ENCODE data around the gene LRRC25.

Gene LRRC25

GRCh38 chr19:18439025-18439909, 41.8 kb upstream of the LRRC25 start:
- H3K36me3 ChIP-seq (ENCODE audit: insufficient read depth, low read length), result no peaks in the 10 kb centered on the region
- no peaks in the 10 kb centered on the region for H3K9me3 ChIP-seq (ENCODE audit: control insufficient read depth, insufficient read depth, low read length)
- peaks cover 22% of the 10 kb centered on the region for H3K4me1 ChIP-seq (ENCODE audit: insufficient read depth, low read length)
- no peak overlapping the region for H3K9ac ChIP-seq (ENCODE audit: low read depth, low read length)

GRCh38 chr19:18438331-18439024, 41.1 kb upstream of the LRRC25 start:
- H3K9me3 ChIP-seq (ENCODE audit: control insufficient read depth, insufficient read depth, low read length), result no peaks in the 10 kb centered on the region
- no peaks in the 10 kb centered on the region for H3K36me3 ChIP-seq (ENCODE audit: insufficient read depth, low read length)
- peak overlapping the region; percentile 59 for H3K9ac ChIP-seq (ENCODE audit: low read depth, low read length)
- peaks cover 23% of the 10 kb centered on the region for H3K4me1 ChIP-seq (ENCODE audit: insufficient read depth, low read length)

GRCh38 chr19:18437491-18438330, 40.3 kb upstream of the LRRC25 start, which contains the start of gene ISYNA1:
Gene ISYNA1 (minus strand): TSS chr19:18438133. CDS start chr19:18437979, 154 bp downstream.
- H3K9me3 ChIP-seq (ENCODE audit: control insufficient read depth, insufficient read depth, low read length), result no peaks in the 10 kb centered on the region
- H3K9ac ChIP-seq (ENCODE audit: low read depth, low read length), result peak within 1 kb of the TSS; percentile 91
- H3K4me1 ChIP-seq (ENCODE audit: insufficient read depth, low read length), result peaks cover 23% of the 10 kb centered on the region
- no peaks in the 10 kb centered on the region for H3K36me3 ChIP-seq (ENCODE audit: insufficient read depth, low read length)

- Histone ChIP-seq H3K9me3 (ENCODE audit: control insufficient read depth, insufficient read depth, low read length) (no peaks in the 10 kb centered on the region), H3K9ac (ENCODE audit: low read depth, low read length) (peak overlapping the region; percentile 52; the same call in 1 of the 2 replicates), H3K4me1 (ENCODE audit: insufficient read depth, low read length) (peaks cover 29% of the 10 kb centered on the region), H3K36me3 (ENCODE audit: insufficient read depth, low read length) (no peaks in the 10 kb centered on the region)
These were observed 39.5 kb upstream of the LRRC25 start for GRCh38 chr19:18436671-18437490.

- peak overlapping the region; percentile 52; the same call in 1 of the 2 replicates for H3K9ac ChIP-seq (ENCODE audit: low read depth, low read length)
- no peaks in the 10 kb centered on the region for H3K36me3 ChIP-seq (ENCODE audit: insufficient read depth, low read length)
- no peaks in the 10 kb centered on the region for H3K9me3 ChIP-seq (ENCODE audit: control insufficient read depth, insufficient read depth, low read length)
- H3K4me1 ChIP-seq (ENCODE audit: insufficient read depth, low read length), result peaks cover 31% of the 10 kb centered on the region
These were observed 38.6 kb upstream of the LRRC25 start for GRCh38 chr19:18435842-18436670.

- no peaks in the 10 kb centered on the region for H3K9me3 ChIP-seq (ENCODE audit: control insufficient read depth, insufficient read depth, low read length)
- H3K36me3 ChIP-seq (ENCODE audit: insufficient read depth, low read length), result no peaks in the 10 kb centered on the region
- no peak overlapping the region for H3K9ac ChIP-seq (ENCODE audit: low read depth, low read length)
- H3K4me1 ChIP-seq (ENCODE audit: insufficient read depth, low read length), result peaks cover 38% of the 10 kb centered on the region
These were observed 37.9 kb upstream of the LRRC25 start for GRCh38 chr19:18435178-18435841.

- H3K4me1 ChIP-seq (ENCODE audit: insufficient read depth, low read length), result peaks cover 34% of the 10 kb centered on the region; the same call in 1 of the 2 replicates
These were observed 37.2 kb upstream of the LRRC25 start for GRCh38 chr19:18434411-18435175.

GRCh38 chr19:18433735-18434398, 36.4 kb upstream of the LRRC25 start:
- H3K36me3 ChIP-seq (ENCODE audit: insufficient read depth, low read length), result no peaks in the 10 kb centered on the region
- H3K4me1 ChIP-seq (ENCODE audit: insufficient read depth, low read length), result peaks cover 27% of the 10 kb centered on the region; the same call in 1 of the 2 replicates
- H3K9me3 ChIP-seq (ENCODE audit: control insufficient read depth, insufficient read depth, low read length), result no peaks in the 10 kb centered on the region
- peak overlapping the region; percentile 16; the same call in 1 of the 2 replicates for H3K9ac ChIP-seq (ENCODE audit: low read depth, low read length)

More at GRCh38 chr19:18434411-18435175, 37.2 kb upstream of the LRRC25 start:
- Histone ChIP-seq H3K9ac (ENCODE audit: low read depth, low read length) (peak overlapping the region; percentile 16; the same call in 1 of the 2 replicates), H3K9me3 (ENCODE audit: control insufficient read depth, insufficient read depth, low read length) (no peaks in the 10 kb centered on the region), H3K36me3 (ENCODE audit: insufficient read depth, low read length) (no peaks in the 10 kb centered on the region)

- Histone ChIP-seq H3K4me1 (ENCODE audit: insufficient read depth, low read length) (peaks cover 25% of the 10 kb centered on the region; the same call in 1 of the 2 replicates), H3K36me3 (ENCODE audit: insufficient read depth, low read length) (no peaks in the 10 kb centered on the region), H3K9ac (ENCODE audit: low read depth, low read length) (peak overlapping the region; percentile 71), H3K9me3 (ENCODE audit: control insufficient read depth, insufficient read depth, low read length) (no peaks in the 10 kb centered on the region)
These were observed 35.7 kb upstream of the LRRC25 start for GRCh38 chr19:18433015-18433691.

GRCh38 chr19:18432275-18433014, 35.0 kb upstream of the LRRC25 start:
- Histone ChIP-seq H3K9me3 (ENCODE audit: control insufficient read depth, insufficient read depth, low read length) (no peaks in the 10 kb centered on the region), H3K4me1 (ENCODE audit: insufficient read depth, low read length) (peaks cover 25% of the 10 kb centered on the region; the same call in 1 of the 2 replicates), H3K36me3 (ENCODE audit: insufficient read depth, low read length) (no peaks in the 10 kb centered on the region), H3K9ac (ENCODE audit: low read depth, low read length) (peak overlapping the region; percentile 71)

Measured in ES-I3 (cell line).